ENCODE measurements around the gene RSAD2. TPM values are rescaled to one million over a fixed set of nuclear protein-coding genes. Genes with fewer than 3 reads are reported as not detected.
A peak's percentile ranks its signal among the peaks of the same experiment; 100 is the strongest.
"Not testable (repeated sequence)": the region's sequence is repeated elsewhere in the genome, so short reads cannot be mapped to it uniquely, and the experiment has no call there.

Gene RSAD2
- total RNA-seq, 1 donor from 2014 or later, result 0.22 TPM

DNA sequence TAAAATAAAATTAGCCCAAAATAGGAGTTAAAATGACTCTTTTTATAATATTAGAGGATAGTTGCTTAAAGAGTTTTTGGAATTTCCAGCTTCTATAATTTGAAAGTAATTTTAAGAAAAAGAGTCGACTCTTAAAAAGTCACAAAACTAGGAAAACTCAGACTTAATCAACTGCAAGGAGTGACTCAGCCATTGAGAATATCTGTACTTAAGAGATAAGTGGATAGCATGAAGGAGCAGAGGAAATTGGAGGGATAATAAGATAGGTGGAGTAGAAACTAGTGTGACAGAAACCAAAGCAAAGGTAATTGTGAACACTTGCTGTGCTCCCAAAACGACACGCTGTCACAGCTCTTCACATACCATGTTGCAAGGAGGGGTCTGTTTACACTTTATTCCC is 8.4 kb downstream of the RSAD2 start:
- H3K4me3 Mint-ChIP-seq (ENCODE audit: unreplicated experiment), result no peak overlapping the region
- H3K9me3 Mint-ChIP-seq (ENCODE audit: low read depth), result no peaks in the 10 kb centered on the region
- peaks cover 19% of the 10 kb centered on the region for H3K27me3 Mint-ChIP-seq (ENCODE audit: low read depth)
- H3K27ac Mint-ChIP-seq (ENCODE audit: unreplicated experiment), result no peak overlapping the region
- no peak for DNase-seq (ENCODE audit: low spot score)
- no peaks in the 10 kb centered on the region for H3K4me1 Mint-ChIP-seq (ENCODE audit: low read depth)
- H3K36me3 Mint-ChIP-seq (ENCODE audit: low read depth), result peaks cover 2% of the 10 kb centered on the region
- TF ChIP-seq, protein P1, sequence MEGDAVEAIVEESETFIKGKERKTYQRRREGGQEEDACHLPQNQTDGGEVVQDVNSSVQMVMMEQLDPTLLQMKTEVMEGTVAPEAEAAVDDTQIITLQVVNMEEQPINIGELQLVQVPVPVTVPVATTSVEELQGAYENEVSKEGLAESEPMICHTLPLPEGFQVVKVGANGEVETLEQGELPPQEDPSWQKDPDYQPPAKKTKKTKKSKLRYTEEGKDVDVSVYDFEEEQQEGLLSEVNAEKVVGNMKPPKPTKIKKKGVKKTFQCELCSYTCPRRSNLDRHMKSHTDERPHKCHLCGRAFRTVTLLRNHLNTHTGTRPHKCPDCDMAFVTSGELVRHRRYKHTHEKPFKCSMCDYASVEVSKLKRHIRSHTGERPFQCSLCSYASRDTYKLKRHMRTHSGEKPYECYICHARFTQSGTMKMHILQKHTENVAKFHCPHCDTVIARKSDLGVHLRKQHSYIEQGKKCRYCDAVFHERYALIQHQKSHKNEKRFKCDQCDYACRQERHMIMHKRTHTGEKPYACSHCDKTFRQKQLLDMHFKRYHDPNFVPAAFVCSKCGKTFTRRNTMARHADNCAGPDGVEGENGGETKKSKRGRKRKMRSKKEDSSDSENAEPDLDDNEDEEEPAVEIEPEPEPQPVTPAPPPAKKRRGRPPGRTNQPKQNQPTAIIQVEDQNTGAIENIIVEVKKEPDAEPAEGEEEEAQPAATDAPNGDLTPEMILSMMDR (IDR thresholded peaks at IDR 0.05), result no peak

DNA sequence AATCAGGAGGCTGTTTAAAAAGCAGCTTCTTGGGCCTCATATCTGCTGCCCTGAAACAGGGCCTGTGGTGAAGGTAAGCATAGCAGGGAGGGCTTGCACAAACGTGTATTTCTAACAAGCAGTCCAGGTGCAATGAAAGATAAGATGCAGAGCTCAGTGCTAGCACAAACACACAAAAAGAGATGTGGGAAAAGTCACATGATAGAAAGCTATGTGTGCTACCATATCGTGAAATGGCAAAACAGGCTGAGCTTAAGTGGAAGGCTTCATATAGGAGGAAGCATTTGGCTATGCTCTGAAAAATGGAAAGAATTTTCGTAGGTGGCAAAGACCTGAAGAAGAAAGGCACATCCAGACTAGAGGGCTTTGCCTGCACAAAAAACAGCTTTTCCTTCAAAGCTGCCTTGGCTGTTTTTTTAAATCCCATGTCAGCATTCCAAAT is 10.2 kb downstream of the RSAD2 start:
- no peaks in the 10 kb centered on the region for H3K4me1 Mint-ChIP-seq (ENCODE audit: low read depth)
- H3K9me3 Mint-ChIP-seq (ENCODE audit: low read depth), result no peaks in the 10 kb centered on the region
- no peak for DNase-seq (ENCODE audit: low spot score)
- H3K36me3 Mint-ChIP-seq (ENCODE audit: low read depth), result peaks cover 2% of the 10 kb centered on the region
- no peak overlapping the region for H3K4me3 Mint-ChIP-seq (ENCODE audit: unreplicated experiment)
- H3K27me3 Mint-ChIP-seq (ENCODE audit: low read depth), result peaks cover 19% of the 10 kb centered on the region
- no peak overlapping the region for H3K27ac Mint-ChIP-seq (ENCODE audit: unreplicated experiment)
- TF ChIP-seq, protein P1 (IDR thresholded peaks at IDR 0.05), result no peak

DNA sequence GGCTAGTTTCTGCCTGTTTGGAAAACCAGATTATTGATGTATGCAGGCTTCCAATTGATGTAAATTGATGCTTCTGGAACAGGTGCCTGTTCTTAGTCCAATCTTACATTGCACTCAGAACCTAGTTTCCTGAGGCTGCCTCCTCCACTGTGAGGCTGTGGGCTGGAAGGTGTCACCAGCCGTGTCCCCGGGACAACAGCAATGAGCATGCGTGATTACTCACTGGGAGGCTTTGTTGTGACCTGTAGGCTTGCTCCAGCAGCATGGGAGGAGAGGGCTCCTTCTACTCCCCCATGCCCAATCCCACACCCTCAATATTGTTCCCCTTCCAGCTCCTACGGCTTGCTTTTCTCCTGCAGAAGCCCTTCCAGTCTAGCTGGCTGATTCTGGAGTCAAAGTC is 11.1 kb downstream of the RSAD2 start:
- Mint-ChIP-seq H3K27me3 (ENCODE audit: low read depth) (peaks cover 19% of the 10 kb centered on the region), H3K36me3 (ENCODE audit: low read depth) (peaks cover 2% of the 10 kb centered on the region), H3K4me1 (ENCODE audit: low read depth) (no peaks in the 10 kb centered on the region), H3K9me3 (ENCODE audit: low read depth) (no peaks in the 10 kb centered on the region), H3K4me3 (ENCODE audit: unreplicated experiment) (no peak overlapping the region), H3K27ac (ENCODE audit: unreplicated experiment) (no peak overlapping the region)
- DNase-seq (ENCODE audit: low spot score), result no peak
- TF ChIP-seq, protein P1 (IDR thresholded peaks at IDR 0.05), result no peak

DNA sequence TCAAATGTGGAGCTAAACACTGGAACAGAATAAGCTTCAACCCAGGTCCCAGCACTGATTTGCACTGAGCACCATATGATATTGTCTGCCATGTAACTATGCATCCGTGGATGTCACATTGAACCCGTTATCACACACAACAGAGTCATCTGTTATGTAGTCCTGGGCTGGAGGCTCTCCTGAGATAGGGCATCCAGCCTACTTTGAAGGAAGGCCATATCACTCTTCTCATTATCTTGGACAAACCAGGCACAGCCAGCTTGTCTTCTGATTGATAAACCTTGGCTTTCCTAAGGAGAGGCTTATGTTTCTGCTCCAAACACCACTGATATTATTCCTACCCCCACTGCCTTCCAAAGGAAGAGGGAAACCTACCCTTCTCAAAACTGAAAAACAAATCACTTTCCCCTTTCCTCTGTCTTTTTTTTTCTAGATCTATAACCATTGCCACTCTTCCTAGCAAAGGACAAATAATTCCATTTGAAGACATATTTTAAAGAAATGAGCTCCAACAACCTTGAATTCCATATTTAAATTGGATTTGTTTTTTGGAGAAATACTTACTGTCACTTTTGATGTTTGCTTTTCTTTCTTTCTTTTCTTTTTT is 16.4 kb downstream of the RSAD2 start:
- no peak overlapping the region for H3K27ac Mint-ChIP-seq (ENCODE audit: unreplicated experiment)
- TF ChIP-seq, protein P1 (IDR thresholded peaks at IDR 0.05), result no peak
- no peak overlapping the region for H3K4me3 Mint-ChIP-seq (ENCODE audit: unreplicated experiment)
- no peaks in the 10 kb centered on the region for H3K9me3 Mint-ChIP-seq (ENCODE audit: low read depth)
- no peak for DNase-seq (ENCODE audit: low spot score)
- no peaks in the 10 kb centered on the region for H3K4me1 Mint-ChIP-seq (ENCODE audit: low read depth)
- H3K27me3 Mint-ChIP-seq (ENCODE audit: low read depth), result peaks cover 16% of the 10 kb centered on the region
- no peaks in the 10 kb centered on the region for H3K36me3 Mint-ChIP-seq (ENCODE audit: low read depth)

DNA sequence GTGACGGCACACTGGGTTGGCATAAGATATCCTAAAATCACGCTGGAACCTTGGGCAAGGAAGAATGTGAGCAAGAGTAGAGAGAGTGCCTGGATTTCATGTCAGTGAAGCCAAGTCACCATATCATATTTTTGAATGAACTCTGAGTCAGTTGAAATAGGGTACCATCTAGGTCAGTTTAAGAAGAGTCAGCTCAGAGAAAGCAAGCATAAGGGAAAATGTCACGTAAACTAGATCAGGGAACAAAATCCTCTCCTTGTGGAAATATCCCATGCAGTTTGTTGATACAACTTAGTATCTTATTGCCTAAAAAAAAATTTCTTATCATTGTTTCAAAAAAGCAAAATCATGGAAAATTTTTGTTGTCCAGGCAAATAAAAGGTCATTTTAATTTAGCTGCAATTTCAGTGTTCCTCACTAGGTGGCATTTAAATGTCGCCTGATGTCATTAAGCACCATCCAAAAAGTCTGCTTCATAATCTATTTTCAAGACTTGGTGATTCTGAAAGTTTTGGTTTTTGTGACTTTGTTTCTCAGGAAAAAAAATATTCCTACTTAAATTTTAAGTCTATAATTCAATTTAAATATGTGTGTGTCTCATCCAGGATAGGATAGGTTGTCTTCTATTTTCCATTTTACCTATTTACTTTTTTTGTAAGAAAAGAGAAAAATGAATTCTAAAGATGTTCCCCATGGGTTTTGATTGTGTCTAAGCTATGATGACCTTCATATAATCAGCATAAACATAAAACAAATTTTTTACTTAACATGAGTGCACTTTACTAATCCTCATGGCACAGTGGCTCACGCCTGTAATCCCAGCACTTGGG is 19.6 kb downstream of the RSAD2 start:
- TF ChIP-seq, protein P1 (IDR thresholded peaks at IDR 0.05), result peak; percentile 91
- DNase-seq (ENCODE audit: low spot score), result no peak

DNA sequence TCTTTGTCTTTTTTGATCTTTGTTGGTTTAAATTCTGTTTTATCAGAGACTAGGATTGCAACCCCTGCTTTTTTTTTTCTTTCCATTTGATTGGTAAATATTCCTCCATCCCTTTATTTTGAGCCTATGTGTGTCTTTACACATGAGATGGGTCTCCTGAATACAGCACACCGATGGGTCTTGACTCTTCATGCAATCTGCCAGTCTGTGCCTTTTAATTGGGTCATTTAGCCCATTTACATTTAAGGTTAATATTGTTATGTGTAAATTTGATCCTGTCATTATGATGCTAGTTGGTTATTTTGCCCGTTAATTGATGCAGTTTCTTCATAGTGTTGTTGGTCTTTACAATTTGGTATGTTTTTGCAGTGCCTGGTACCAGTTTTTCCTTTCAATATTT is 25.0 kb downstream of the RSAD2 start:
- H3K36me3 Mint-ChIP-seq (ENCODE audit: low read depth), result peaks cover 12% of the 10 kb centered on the region
- not testable (repeated sequence) for H3K4me1 Mint-ChIP-seq (ENCODE audit: low read depth); DNase-seq (ENCODE audit: low spot score); H3K4me3 Mint-ChIP-seq (ENCODE audit: unreplicated experiment); H3K27ac Mint-ChIP-seq (ENCODE audit: unreplicated experiment)
- H3K9me3 Mint-ChIP-seq (ENCODE audit: low read depth), result peaks cover 19% of the 10 kb centered on the region
- peaks cover 12% of the 10 kb centered on the region for H3K27me3 Mint-ChIP-seq (ENCODE audit: low read depth)

More for the DNA sequence above, 19.6 kb downstream of the RSAD2 start:
- peaks cover 5% of the 10 kb centered on the region for H3K36me3 Mint-ChIP-seq (ENCODE audit: low read depth)
- peaks cover 7% of the 10 kb centered on the region for H3K9me3 Mint-ChIP-seq (ENCODE audit: low read depth)
- H3K4me1 Mint-ChIP-seq (ENCODE audit: low read depth), result no peaks in the 10 kb centered on the region
- H3K4me3 Mint-ChIP-seq (ENCODE audit: unreplicated experiment), result no peak overlapping the region
- peaks cover 21% of the 10 kb centered on the region for H3K27me3 Mint-ChIP-seq (ENCODE audit: low read depth)
- no peak overlapping the region for H3K27ac Mint-ChIP-seq (ENCODE audit: unreplicated experiment)
